HG03135 (cell line): ENCODE data around the gene OR7G1.

Experiments used
- ATAC-seq: cut with Tn5 transposase; IDR thresholded peaks from one replicate; pipeline ENCODE4 v1.9.1; 2021; ENCODE audit warnings: mild to moderate bottlenecking, moderate library complexity; ENCODE audit not compliant: unreplicated experiment

Gene OR7G1, protein sequence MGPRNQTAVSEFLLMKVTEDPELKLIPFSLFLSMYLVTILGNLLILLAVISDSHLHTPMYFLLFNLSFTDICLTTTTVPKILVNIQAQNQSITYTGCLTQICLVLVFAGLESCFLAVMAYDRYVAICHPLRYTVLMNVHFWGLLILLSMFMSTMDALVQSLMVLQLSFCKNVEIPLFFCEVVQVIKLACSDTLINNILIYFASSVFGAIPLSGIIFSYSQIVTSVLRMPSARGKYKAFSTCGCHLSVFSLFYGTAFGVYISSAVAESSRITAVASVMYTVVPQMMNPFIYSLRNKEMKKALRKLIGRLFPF

DNA sequence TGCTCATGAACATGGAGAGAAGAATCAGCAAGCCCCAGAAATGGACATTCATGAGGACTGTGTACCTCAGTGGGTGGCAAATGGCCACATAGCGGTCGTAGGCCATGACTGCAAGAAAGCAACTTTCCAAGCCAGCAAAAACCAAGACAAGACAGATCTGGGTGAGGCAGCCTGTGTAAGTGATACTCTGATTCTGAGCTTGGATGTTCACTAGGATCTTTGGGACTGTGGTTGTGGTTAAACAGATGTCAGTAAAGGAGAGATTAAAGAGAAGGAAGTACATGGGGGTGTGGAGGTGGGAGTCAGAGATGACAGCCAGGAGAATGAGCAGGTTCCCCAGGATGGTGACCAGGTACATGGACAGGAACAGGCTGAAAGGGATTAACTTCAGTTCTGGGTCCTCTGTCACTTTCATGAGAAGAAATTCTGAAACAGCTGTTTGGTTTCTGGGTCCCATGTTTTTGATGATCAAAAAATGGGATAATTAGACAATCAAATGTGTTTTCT, at the start of gene OR7G1:
Gene OR7G1 (minus strand): TSS at position 457 of the 507 bp plus-strand sequence. CDS start 0 bp downstream, at position 457.
- no peak for ATAC-seq

DNA sequence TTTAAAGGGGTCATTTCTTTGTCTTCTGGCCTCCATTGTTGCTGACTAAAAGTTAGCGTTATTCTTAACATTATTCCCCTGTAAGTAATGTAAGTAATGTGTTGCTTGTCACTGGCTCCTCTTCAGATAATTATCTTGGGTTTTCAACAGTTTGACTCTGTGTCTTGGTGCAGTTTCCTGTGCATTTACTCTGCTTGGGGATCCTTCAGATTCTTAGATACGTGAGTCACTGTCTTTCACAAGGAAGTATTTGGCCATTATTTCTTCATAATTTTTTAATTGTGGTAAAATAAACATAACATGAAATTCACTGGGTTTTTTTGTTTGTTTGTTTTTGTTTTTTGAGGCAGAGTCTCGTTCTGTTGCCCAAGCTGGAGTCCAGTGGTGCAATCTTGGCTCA, 49.7 kb upstream of the OR7G1 start:
- ATAC-seq, result no peak

DNA sequence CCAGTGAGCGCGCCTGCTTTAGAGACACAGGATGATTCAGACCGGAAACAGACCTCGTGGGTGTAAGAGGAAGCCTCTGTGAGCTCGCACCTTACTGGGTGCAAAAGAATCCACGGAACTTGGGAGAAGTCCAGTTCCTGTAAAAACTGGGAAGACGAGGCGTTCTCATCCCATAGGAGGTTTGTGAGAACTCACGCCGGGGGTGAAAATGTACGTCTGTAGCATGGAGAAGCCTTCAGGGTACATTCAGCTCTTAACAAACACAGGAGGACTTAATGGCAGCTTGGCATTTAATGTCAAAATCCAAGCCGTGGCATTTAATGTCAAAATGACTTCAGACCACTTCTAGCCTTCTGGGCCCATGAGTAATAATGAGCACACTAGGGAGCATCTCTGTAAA, 45.9 kb upstream of the OR7G1 start:
- ATAC-seq, result no peak

DNA sequence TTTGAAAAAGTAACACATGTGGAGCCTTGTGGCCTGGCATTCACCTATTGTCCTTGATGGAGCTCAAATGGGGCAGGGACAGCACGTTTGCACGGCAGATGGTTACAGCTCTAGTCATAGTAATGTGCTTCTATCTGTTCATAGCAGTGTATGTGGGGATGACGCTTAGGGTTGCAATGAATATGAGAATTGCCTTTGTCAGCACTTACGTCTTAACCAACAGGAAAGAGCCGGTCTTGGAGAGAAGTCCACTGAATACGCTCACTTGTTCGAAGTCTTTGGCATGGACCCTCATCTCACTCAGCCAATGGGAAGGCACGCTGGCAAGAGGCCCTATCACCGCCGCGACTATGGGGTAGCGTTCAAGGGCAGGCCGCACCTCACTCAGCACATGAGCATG, 44.3 kb upstream of the OR7G1 start:
- ATAC-seq, result no peak

DNA sequence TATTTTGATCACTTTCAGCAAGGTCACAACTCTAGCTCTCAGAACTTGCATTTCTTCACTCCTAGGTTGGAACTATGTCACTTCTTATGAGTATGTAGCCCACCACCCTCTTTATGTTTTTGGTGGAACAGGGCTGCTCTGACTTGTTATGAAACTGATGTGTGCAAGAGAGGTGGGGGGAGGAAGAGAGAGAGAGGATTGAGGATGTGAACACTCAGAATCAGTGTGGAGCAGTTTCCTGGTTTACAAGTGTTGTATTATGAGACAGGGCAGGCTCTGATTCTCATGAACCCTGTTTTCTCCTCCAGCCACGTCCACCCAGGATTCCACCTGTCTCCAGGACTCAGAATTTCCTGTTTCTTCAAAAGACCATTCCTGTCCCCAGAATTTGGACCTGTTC, 40.7 kb upstream of the OR7G1 start:
- no peak for ATAC-seq

DNA sequence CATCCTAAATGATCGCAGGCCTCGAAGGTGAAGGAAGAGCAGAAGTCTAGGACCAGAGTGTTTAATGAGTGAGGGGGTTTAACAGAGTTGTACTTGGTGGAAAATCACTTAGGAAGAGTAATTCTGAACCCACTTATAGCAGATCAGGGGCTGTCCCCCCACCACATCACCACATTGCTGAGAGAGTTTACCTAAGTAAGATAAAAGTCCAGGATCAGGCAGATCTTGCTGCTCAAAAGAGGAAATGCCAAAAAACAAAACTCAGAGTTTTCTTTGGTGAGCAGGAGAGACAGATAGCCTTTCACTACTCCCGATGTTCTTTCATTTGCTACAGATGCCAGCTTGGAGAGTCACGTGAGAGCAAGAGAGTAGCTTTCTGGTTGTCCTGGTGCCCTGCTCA, 40.0 kb upstream of the OR7G1 start:
- ATAC-seq, result no peak

DNA sequence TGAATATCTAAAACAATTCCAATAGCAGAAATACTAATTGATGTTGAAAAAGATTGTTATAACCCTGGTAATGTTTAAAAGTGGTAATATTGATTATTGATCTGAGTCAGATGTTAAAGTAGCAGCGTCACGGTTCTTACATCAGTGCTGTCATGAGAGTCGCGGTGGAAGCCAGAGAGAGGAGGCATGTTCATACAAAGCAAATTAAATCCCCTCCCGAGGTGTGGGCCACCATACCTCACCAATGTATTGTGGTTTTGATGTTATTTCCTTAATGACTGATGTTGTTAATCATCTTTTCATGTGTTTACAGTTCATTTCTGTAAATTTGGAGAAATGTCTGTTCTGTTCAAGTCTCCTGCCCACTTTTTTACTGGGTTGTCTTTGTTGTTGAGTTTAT, 35.8 kb upstream of the OR7G1 start:
- no peak for ATAC-seq

DNA sequence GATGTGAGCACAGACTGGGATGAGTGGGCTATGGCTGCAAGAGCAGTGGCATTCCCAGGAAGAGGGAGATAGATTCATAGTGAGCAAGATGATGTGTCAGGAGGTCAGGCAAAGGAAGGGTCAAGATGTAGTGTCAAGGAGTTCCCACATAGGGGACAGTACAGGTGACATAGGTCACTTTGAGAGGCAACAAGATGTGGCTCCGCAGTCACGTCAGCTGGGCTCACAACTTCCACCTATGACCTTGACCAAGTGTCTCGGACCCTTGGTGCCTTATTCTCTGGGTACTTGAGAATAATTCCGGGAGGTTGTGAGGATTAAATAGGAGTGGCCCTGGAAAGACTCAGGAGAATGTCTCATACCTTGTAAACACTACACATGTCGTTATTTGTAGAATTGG, 35.1 kb upstream of the OR7G1 start:
- no peak for ATAC-seq

DNA sequence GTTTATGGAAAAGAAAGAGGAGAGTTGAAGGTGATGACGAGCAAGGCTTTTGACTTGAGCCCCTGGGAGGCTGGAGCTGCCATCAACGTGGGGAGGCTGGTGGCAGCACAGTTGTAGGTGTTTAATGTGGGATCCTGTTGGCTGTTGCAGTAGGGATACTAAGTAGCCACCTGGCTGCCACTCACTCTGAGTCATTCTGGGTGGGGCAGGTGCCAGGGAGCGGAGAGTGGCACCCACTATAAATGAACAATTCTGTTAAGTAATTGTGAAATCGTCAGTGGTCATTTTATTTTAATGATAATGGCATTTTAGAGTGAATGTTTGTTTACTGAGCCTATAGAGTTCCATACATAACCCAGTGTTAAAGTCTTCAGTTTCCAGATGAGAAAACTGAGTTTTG, 34.4 kb upstream of the OR7G1 start:
- no peak for ATAC-seq

DNA sequence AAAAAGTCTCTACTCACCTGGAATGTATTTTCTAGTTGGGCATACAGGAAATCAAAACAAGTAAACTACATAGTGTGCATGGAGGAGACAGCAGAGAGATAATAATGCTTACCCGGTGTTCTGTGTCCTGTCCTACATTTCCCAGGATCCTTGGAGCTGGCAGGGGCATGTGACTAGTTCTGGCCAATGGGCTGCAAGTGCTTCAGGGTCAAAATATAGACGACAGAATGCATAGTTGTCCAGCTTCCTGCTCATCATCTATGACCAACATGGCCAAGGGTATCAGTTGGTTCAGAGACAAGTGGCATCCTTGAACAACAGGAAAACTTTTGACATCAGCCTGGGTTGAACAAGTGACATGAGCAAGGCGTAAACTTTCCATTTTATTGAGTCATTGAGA, 33.1 kb upstream of the OR7G1 start:
- ATAC-seq, result no peak

DNA sequence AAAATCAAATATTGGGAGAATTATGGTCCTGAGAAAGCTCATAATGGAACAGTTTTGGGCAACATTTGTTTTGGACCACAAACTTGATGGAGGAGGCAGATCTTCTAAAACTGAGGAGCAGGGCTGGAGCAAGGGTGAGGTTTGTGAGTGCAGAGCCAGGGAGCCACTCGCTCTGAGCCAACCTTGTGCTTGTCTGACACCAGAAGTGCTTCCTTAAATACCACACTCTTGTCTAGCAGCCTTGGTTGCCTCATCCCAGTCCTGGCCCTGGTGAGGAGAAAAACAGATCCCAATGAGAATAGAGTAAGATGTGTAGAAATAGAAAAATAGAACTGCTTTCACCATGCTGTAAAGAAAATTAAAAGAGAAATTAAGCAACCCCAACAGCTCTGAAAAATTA, 31.3 kb upstream of the OR7G1 start:
- no peak for ATAC-seq

DNA sequence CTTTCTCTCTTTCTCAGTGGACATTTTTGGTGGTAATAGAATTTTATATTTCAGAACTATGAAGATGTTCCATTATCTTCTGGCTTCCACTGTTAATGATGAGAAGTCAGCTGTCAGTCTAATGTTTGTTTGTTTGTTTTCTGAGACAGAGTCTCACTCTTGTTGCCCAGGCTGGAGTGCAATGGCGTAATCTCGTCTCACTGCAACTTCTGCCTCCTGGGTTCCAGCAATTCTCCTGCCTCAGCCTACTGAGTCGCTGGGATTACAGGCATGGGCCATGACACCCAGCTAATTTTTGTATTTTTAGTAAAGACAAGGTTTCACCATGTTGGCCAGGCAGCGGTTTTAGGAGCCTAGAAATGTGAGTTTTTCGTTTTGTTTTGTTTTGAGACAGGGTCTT, 29.4 kb upstream of the OR7G1 start:
- ATAC-seq, result no peak

DNA sequence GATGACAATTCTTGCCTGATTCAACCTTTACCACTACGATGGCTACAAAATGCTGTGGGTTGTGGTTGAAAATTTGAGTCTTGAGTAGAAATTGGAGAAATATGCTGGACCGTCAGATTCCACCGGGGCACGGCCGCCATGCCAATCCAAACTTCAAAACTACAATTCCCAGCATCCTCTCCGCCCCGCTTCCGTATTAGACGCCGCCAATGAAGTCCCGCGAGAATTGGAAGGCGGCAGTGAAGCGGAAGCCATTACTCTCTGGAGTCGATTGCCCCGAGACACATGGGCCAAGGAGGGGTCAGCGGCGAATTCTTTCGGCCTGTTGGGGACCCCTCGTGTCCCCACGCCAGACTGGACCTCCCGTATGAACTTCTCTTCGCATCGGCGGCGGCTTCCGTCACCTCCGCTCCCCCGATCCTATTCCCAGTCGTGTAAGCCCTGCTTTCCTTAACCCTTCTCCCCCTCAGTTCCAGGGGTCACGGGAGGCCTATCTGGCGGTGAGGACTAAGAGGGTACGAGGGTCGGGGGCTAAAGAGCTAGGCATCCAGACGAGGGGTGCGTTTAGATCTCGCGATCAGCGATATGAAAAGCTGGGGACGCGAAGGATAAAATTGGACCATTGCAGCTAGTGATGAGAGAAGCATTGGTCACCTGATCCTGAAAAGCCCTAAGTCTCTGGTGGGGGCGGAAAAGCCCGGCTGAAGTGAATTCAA, 24.8 kb upstream of the OR7G1 start, which contains the start of gene ZNF317:
Gene ZNF317 (plus strand): TSS at position 239 of the 716 bp plus-strand sequence. CDS start 15,620 bp downstream, outside the sequence.
- peak; percentile 94 for ATAC-seq

DNA sequence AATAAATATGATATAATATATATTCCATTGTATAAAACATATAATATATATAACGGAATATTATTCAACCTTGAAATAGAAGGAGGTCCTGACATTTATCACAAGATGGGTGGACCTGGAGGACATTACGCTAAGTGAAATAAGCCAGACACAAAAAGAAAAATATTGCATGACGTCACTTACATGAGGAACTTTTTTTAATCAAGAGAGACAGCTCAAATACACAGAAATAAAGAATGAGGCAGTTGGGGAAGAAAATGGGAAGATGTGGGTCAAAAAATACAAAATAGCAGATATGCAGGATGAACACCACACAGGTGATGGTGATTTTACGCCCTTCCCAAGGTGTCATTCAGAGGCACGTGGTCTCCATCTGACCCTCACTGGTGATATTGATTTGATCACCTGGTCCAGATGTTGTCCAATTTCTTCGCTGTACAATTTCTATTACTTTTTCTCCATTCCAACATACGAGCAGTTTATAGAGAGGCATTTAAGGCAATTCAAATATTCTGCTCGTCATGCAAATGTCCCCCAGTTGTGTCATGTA, 24.1 kb upstream of the OR7G1 start:
- peak; percentile 8 for ATAC-seq

DNA sequence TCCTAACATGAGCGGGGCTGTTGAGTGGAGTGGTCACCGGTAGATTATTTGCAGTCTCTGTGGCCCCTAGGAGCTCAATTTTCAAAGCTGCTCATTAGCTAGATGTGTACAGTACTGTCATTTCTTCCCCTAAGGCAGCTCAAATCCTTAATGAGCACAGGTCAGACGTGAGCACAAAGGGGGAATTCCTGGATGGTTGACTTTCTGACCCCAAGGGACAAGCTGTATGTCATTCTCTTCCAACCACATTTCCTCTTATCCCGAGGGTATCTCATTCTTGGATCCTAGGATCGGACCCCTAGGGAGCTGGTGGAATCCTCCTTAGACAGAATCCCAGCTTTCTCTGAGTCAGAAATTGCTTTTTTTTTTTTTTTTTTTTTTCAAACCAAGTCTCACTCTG, 16.9 kb upstream of the OR7G1 start:
- ATAC-seq, result no peak

DNA sequence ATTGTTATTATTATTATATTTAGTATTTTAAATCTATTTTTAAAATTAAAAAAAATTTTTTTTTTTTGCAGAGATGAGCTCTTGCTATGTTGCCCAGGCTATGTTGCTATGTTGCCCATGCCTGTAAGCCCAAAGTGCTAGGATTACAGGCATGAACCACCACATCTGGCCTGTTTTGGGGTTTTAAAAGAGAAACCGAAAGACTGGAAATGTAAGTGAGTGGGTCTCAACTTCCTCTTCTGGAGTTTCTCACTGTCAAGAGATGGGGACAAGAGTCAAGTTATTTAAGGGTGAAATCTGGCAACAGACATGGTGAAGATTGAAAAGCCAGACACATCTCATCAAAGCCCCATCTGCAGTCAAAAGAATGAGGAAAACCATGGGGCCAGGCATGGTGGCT, 15.4 kb upstream of the OR7G1 start:
- no peak for ATAC-seq

DNA sequence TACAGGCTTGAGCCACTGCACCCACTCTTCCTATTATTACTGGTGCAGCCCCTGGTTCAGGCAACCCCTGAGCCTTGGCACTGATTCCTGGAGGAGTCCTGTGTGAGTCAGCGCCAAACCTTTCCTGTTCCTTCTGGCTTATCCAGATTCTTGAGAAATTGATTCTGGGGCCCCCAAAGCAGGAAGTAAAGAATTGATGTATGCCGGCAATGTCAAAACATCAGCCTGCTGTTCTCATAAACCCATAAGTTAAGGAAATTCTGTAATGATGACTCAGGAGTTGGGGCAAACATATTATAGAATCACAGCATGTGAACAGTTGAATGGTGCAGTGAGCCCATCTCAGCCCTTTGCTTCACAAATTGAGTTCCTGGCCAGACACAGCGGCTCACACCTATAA, 12.6 kb upstream of the OR7G1 start:
- ATAC-seq, result no peak

DNA sequence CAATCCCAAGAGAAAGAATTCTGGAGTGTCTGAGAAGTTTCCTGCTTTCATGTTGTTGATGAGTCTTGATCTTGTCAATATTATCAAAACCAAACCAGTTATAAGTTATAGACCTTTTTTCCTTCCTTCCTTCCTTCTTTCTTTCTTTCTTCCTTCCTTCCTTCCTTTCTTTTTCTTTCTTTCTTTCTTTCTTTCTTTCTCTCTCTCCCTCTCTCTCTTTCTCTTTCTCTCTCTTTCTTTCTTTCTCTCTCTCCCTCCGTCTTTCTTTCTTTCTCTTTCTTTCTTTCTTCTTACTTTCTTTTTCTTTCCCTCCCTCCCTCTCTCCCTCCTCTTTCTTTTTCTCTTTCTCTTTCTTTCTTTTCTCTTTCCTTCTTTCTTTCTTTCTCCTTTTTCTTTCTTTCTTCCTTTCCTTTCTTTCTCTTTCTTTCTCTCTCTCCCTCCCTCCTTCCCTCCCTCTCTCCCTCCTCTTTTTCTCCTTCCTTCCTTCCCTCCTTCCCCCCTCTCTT, 11.4 kb upstream of the OR7G1 start, which contains the start of gene OR7G3:
Gene OR7G3 (minus strand): TSS at position 51 of the 506 bp plus-strand sequence. CDS start 0 bp downstream, at position 51.
- no peak for ATAC-seq

DNA sequence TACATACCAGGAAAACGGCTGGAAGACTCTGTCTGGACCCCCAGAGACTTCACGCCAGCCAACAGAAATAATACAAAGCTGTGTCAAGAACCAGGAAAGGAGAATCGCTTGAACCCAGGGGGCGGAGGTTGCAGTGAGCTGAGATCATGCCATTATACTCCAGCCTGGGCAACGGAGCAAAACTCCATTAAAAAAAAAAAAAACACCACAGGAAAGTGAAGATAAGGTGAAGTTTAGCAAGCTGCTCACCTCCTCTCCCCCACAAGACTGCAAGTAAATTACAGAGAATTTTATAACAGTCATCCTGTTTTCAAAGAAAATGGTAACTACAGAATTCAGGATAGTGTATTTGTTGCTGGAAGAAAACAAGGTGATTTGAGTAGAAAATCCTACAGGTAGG, 984 bp upstream of the OR7G1 start:
- ATAC-seq, result no peak

DNA sequence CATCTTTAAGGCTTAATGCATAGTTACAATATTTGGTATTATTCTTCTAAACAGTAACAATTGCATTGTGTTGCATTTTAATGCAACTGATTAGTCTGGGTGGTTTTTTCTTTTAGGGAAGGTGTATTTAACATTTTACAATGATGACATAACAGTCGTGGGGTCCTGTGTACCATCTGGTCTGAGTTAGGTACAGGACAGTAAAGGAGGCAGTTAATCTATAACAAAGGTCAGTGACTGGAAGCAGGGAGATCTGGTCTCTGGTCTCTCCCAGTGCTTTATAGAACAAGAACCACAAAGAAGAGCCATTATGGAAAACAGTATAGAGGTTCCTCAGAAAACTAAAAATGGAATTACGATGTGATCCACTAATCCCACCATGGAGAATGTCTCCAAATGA, 5.6 kb downstream of the OR7G1 start:
- ATAC-seq, result no peak

DNA sequence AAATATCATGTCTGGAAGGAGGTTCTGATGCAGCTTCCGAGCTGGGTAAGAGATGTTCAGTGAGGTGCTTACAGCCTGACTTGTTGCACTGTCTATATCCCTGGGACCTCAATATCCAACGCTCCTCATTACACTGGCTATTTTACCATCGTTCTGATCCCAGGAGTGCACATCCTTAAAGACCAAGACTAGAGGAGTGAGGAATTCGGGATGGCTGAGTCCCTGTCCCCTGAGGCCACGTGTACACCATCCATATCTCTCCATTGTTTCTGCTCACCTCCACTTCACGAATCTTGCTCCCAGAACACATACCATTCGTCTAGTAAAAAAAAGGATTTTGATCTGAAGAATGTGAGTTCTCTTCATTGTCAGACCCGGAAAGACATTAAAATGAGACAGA, 8.2 kb downstream of the OR7G1 start, which contains the start of gene OR7G2:
Gene OR7G2 (minus strand): TSS at position 101 of the 400 bp plus-strand sequence. CDS start 4,232 bp downstream, outside the sequence.
- no peak for ATAC-seq
